ENCODE data around the gene UCP3. TPM values are rescaled to one million over a fixed set of nuclear protein-coding genes. Genes with fewer than 3 reads are reported as not detected.

Gene UCP3
- total RNA-seq, 4 donors from 2014 or later = 0.64 to 2.5 (median 1.6) TPM

GRCh38 chr11:74004046-74004695 lies 4.7 kb downstream of the UCP3 start:
- H3K9me3 ChIP-seq = no peaks in the 10 kb centered on the region
- H3K36me3 ChIP-seq = peaks cover 0 to 65% of the 10 kb centered on the region in 2 donors
- TF ChIP-seq EP300 (IDR thresholded peaks at IDR 0.05) (no peak), POLR2AphosphoS5 (IDR thresholded peaks at IDR 0.05) (no peak), CTCF (IDR thresholded peaks at IDR 0.05) (no peak), POLR2A (IDR thresholded peaks at IDR 0.05) (no peak)
- no peak overlapping the region for H3K4me3 ChIP-seq
- H3K27me3 ChIP-seq = no peaks in the 10 kb centered on the region
- WGBS, 2 donors (ENCODE audit: low coverage in 1 of 2) = 91% methylated on average over 3 of the region's 6 CpGs; no CpG with 5 or more reads in 1 of the 2 donors
- ATAC-seq = no peak
- H3K27ac ChIP-seq = no peak overlapping the region
- H3K4me1 ChIP-seq = no peaks in the 10 kb centered on the region

GRCh38 chr11:74002832-74003231 lies 6.1 kb downstream of the UCP3 start:
- TF ChIP-seq POLR2AphosphoS5 (IDR thresholded peaks at IDR 0.05) = no peak
- TF ChIP-seq EP300 (IDR thresholded peaks at IDR 0.05) = no peak
- no peak for TF ChIP-seq CTCF (IDR thresholded peaks at IDR 0.05)
- no peak for TF ChIP-seq POLR2A (IDR thresholded peaks at IDR 0.05)
- Histone ChIP-seq H3K36me3 (peaks cover 0 to 65% of the 10 kb centered on the region in 2 donors), H3K27me3 (no peaks in the 10 kb centered on the region), H3K27ac (no peak overlapping the region), H3K4me1 (no peaks in the 10 kb centered on the region), H3K4me3 (no peak overlapping the region), H3K9me3 (no peaks in the 10 kb centered on the region)
- WGBS, 2 donors (ENCODE audit: low coverage in 1 of 2) = 89 to 96% methylated on average over 4 of the region's 4 CpGs
- ATAC-seq = no peak

- Histone ChIP-seq H3K27ac (no peak overlapping the region), H3K36me3 (peaks cover 0 to 65% of the 10 kb centered on the region in 2 donors)
- ATAC-seq = no peak
These were observed 7.0 kb downstream of the UCP3 start for GRCh38 chr11:74001822-74002286.

GRCh38 chr11:74000307-74001133 lies 8.4 kb downstream of the UCP3 start:
- TF ChIP-seq EP300 (IDR thresholded peaks at IDR 0.05) (no peak), CTCF (IDR thresholded peaks at IDR 0.05) (no peak), POLR2A (IDR thresholded peaks at IDR 0.05) (no peak), POLR2AphosphoS5 (IDR thresholded peaks at IDR 0.05) (no peak)
- no peaks in the 10 kb centered on the region for H3K4me1 ChIP-seq
- H3K9me3 ChIP-seq = no peaks in the 10 kb centered on the region
- no peak overlapping the region for H3K27ac ChIP-seq
- no peak overlapping the region for H3K4me3 ChIP-seq
- peaks cover 0 to 55% of the 10 kb centered on the region in 2 donors for H3K36me3 ChIP-seq
- WGBS, 2 donors (ENCODE audit: low coverage in 1 of 2) = 86 to 87% methylated on average over 11 of the region's 14 CpGs
- ATAC-seq = no peak
- no peaks in the 10 kb centered on the region for H3K27me3 ChIP-seq

More at GRCh38 chr11:74001822-74002286, 7.0 kb downstream of the UCP3 start:
- TF ChIP-seq POLR2AphosphoS5 (IDR thresholded peaks at IDR 0.05) = no peak
- Histone ChIP-seq H3K9me3 (no peaks in the 10 kb centered on the region), H3K4me3 (no peak overlapping the region), H3K27me3 (no peaks in the 10 kb centered on the region), H3K4me1 (no peaks in the 10 kb centered on the region)
- 94 to 95% methylated on average over 4 to 7 of the region's 7 CpGs for WGBS, 2 donors (ENCODE audit: low coverage in 1 of 2)

- Histone ChIP-seq H3K9me3 (no peaks in the 10 kb centered on the region), H3K27me3 (no peaks in the 10 kb centered on the region), H3K36me3 (peaks cover 0 to 49% of the 10 kb centered on the region in 2 donors), H3K4me1 (no peaks in the 10 kb centered on the region), H3K27ac (no peak overlapping the region), H3K4me3 (no peak overlapping the region)
- no peak for ATAC-seq
- TF ChIP-seq EP300 (IDR thresholded peaks at IDR 0.05) (no peak), POLR2AphosphoS5 (IDR thresholded peaks at IDR 0.05) (no peak), POLR2A (IDR thresholded peaks at IDR 0.05) (no peak), CTCF (IDR thresholded peaks at IDR 0.05) (no peak)
- whole genome bisulfite sequencing, 2 donors (ENCODE audit: low coverage in 1 of 2) = 70 to 82% methylated on average over 4 to 8 of the region's 8 CpGs
These were observed 9.1 kb downstream of the UCP3 start for GRCh38 chr11:73999581-74000306.
